KMS-11 (cell line): Measurements from ENCODE around the gene CNNM2.

Experiments
- H2AFZ ChIP-seq: fragments of 200-600 bp; sonication (generic); 2 replicates; pipeline ENCODE4 v1.6.1; 2016; ENCODE audit warnings: antibody characterized with exemption, mixed run types, low read depth
- H3K27ac ChIP-seq: fragments of 200-600 bp; sonication (generic); 2 replicates; pipeline ENCODE4 v1.6.1; 2016; ENCODE audit warnings: mild to moderate bottlenecking, mixed run types
- H3K27me3 ChIP-seq: fragments of 200-600 bp; sonication (generic); 2 replicates; pipeline ENCODE4 v1.6.1; 2017; ENCODE audit warnings: mild to moderate bottlenecking, low read depth, mixed run types, moderate library complexity; ENCODE audit not compliant: insufficient read depth
- H3K36me3 ChIP-seq: fragments of 200-600 bp; sonication (generic); 2 replicates; pipeline ENCODE4 v1.6.1; 2017; ENCODE audit warnings: mild to moderate bottlenecking, mixed run types; ENCODE audit not compliant: insufficient read depth
- H3K4me1 ChIP-seq: fragments of 200-600 bp; sonication (generic); 2 replicates; pipeline ENCODE4 v1.6.1; 2016; ENCODE audit warnings: mild to moderate bottlenecking, low read depth, mixed run types; ENCODE audit not compliant: poor library complexity, severe bottlenecking
- H3K4me2 ChIP-seq: fragments of 200-600 bp; sonication (generic); 2 replicates; pipeline ENCODE4 v1.7.0; 2016; ENCODE audit warnings: mild to moderate bottlenecking, mixed run types
- H3K4me3 ChIP-seq: fragments of 200-600 bp; sonication (generic); IDR thresholded peaks from 2 replicates; pipeline ENCODE4 v1.6.1; 2017; ENCODE audit warnings: low read depth, low read length, mixed read lengths; ENCODE audit not compliant: insufficient read depth
- H3K79me2 ChIP-seq: fragments of 200-600 bp; sonication (generic); 2 replicates; pipeline ENCODE4 v1.6.1; 2016; ENCODE audit warnings: low read depth, mixed run types; ENCODE audit not compliant: insufficient read depth
- H3K9ac ChIP-seq: fragments of 200-600 bp; sonication (generic); 2 replicates; pipeline ENCODE4 v1.6.1; 2016; ENCODE audit warnings: mild to moderate bottlenecking, mixed run types
- H4K20me1 ChIP-seq: fragments of 200-600 bp; sonication (generic); 2 replicates; pipeline ENCODE4 v1.6.1; 2016; ENCODE audit warnings: mild to moderate bottlenecking, mixed run types; ENCODE audit not compliant: insufficient read depth
- CTCF ChIP-seq: fragments of 200-600 bp; sonication (generic); conservative IDR thresholded peaks from 2 replicates; pipeline ENCODE4 v1.6.1; 2017; ENCODE audit warnings: low read depth, mild to moderate bottlenecking, antibody characterized with exemption, low read length, moderate library complexity, mixed read lengths

The CNNM2 gene

DNA sequence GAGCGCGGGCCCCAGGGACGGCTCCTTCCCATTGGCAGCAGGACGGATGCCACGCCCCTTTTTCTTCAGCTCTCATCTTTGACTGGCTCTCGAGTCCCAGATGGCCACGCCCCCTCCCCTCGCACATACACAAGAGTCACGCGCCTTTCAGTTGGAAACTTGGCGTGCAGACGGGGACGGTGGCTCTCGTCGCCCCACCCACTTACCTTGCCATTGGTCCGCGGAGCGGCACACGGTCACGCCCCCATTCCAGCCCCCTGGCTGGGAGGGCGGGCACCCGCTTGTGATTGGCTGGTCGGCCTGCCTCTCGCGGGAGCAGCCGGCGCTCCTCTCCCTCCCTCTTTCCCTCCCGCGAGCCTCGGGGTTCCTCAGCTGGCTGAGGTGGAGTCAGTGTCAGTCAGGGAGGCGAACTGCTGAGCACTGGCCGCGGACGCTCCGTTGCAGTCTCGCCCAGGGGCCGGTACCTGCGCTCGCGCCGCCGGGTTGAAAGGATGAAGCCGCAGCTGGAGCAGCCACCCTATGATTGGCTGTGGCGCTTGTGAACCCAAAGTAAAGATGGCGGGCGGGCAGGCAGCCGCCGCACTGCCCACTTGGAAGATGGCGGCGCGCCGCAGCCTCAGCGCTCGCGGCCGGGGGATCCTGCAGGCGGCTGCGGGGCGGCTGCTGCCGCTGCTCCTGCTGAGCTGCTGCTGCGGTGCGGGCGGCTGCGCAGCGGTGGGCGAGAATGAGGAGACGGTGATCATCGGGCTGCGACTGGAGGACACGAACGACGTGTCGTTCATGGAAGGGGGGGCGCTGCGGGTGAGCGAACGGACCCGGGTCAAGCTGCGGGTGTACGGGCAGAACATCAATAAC is at the start of gene CNNM2:
TSS of gene CNNM2 (plus strand) at position 333 of the 855 bp plus-strand sequence. CDS start at position 520, 187 bp downstream.
- TF ChIP-seq CTCF: no peak
- H3K9ac ChIP-seq: peak within 1 kb of the TSS; percentile 83
- H4K20me1 ChIP-seq: no peaks in the 10 kb centered on the region
- H3K27me3 ChIP-seq: no peaks in the 10 kb centered on the region
- peaks cover 26% of the 10 kb centered on the region for H3K4me1 ChIP-seq
- H3K36me3 ChIP-seq: no peaks in the 10 kb centered on the region
- H3K27ac ChIP-seq: peak within 1 kb of the TSS; percentile 70
- H3K4me2 ChIP-seq: peak within 1 kb of the TSS; percentile 95
- no peak within 1 kb of the TSS for H3K4me3 ChIP-seq
- H2AFZ ChIP-seq: peak within 1 kb of the TSS; percentile 87
- H3K79me2 ChIP-seq: no peaks in the 10 kb centered on the region; the same call in 1 of the 2 replicates

DNA sequence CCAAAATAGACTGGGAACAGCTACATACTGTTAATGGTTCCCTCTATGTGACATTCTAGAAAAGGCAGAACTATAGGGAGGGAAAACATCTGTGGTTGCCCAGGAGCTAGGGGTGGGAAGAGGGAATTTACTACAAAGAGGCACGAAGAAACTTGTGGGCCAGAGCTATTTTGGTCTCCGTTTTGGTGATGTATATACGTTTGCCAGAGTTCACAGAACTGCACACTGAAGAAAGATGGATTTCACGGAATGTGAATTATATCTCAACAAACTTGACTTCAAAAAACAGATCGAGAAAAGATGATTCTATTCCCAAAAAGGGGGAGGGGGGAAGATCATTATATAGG is 49.2 kb upstream of the CNNM2 start:
- Histone ChIP-seq H3K9ac (no peak overlapping the region), H3K27ac (no peak overlapping the region), H3K27me3 (no peaks in the 10 kb centered on the region), H3K79me2 (no peaks in the 10 kb centered on the region), H2AFZ (no peak overlapping the region), H4K20me1 (no peaks in the 10 kb centered on the region), H3K4me1 (no peaks in the 10 kb centered on the region), H3K36me3 (no peaks in the 10 kb centered on the region), H3K4me3 (no peak overlapping the region), H3K4me2 (no peak overlapping the region)
- no peak for TF ChIP-seq CTCF

DNA sequence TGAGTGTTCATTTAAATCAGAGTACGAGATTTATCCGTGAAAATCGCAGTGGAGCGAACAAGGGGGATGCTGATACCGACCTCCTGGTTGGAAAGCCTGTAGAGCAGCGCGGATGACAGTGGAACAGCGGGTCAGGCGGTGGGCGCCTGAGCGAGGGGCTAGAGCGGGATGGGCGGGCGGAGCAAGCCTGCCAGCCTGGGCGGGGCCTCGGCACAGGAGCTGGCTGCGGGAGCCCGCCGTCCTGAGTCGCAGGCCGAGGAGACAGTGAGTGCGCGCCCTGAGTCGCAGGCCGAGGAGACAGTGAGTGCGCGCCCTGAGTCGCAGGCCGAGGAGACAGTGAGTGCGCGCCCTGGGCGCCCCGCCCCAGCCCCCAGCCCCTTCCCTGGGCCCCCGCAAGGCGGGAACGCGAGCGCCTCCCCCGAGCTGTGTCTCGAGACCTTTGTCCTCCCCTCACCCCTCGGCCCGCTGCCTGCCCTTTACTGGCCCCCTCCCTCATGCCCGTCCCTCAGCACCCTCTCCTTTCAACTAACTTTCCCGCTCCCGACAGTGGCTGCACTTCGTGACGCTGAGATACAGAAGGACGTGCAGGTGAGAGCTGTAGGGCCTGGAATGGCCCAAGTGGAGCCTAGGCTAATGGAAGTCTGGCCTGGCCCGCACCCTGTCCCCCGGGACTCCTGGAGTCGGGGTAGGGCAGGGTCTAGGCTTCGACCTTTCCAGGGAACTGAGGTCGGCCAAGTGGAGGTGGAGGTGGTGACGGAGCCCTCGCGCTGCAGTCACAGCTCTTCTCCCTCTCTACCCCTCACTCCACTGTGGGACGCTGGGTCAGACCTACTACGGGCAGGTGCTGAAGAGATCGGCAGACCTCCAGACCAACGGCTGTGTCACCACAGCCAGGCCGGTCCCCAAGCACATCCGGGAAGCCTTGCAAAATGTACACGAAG is 48.6 kb upstream of the CNNM2 start, which contains the start of gene AS3MT:
TSS of gene AS3MT (plus strand) at position 213 of the 941 bp plus-strand sequence. CDS start at position 336, 123 bp downstream.
- H3K4me3 ChIP-seq: no peak within 1 kb of the TSS
- no peaks in the 10 kb centered on the region for H3K4me1 ChIP-seq
- no peak within 1 kb of the TSS for H3K27ac ChIP-seq
- H4K20me1 ChIP-seq: no peaks in the 10 kb centered on the region
- TF ChIP-seq CTCF: no peak
- H3K27me3 ChIP-seq: no peaks in the 10 kb centered on the region
- no peak within 1 kb of the TSS for H3K9ac ChIP-seq
- H3K79me2 ChIP-seq: no peaks in the 10 kb centered on the region
- no peak within 1 kb of the TSS for H2AFZ ChIP-seq
- H3K4me2 ChIP-seq: no peak within 1 kb of the TSS
- no peaks in the 10 kb centered on the region for H3K36me3 ChIP-seq

DNA sequence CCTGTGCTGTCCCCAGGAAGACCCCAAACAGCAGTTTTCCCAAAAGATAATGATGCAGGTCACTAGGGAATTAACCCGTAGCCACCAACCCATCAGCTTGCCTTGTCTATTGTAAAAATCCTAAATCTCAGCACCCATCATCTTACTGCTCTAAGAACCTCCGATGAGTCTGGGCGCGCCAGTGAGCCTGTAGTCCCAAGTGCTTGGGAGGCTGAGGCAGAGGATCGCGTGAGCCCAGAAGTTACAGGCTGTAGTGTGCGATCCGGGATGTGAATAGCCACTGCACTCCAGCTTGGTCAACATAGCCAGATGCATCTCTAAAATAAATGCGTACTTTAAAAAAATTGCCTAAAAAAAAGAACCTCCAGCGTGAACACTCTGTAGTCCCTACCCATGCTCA is 47.9 kb upstream of the CNNM2 start:
- Histone ChIP-seq H3K4me1 (no peaks in the 10 kb centered on the region), H2AFZ (no peak overlapping the region), H3K4me2 (no peak overlapping the region), H3K9ac (no peak overlapping the region), H3K27ac (no peak overlapping the region), H3K4me3 (no peak overlapping the region), H4K20me1 (no peaks in the 10 kb centered on the region), H3K36me3 (no peaks in the 10 kb centered on the region), H3K79me2 (no peaks in the 10 kb centered on the region), H3K27me3 (no peaks in the 10 kb centered on the region)
- no peak for TF ChIP-seq CTCF
